ENCODE data around the gene PBX3.

GRCh38 chr9:125971050-125971449 lies 223.9 kb downstream of the PBX3 start:
- TF ChIP-seq YY1 (IDR thresholded peaks at IDR 0.05; ENCODE audit: insufficient read depth, insufficient read length): no peak
- no peak for TF ChIP-seq SUZ12 (IDR thresholded peaks at IDR 0.05; ENCODE audit: extremely low read depth, insufficient read depth, insufficient read length)
- TF ChIP-seq ZNF274 (IDR thresholded peaks at IDR 0.05; ENCODE audit: low read depth, low read length): no peak

Measured in NT2/D1 (cell line).